ENCODE results near the gene UCP2.

The UCP2 gene

DNA sequence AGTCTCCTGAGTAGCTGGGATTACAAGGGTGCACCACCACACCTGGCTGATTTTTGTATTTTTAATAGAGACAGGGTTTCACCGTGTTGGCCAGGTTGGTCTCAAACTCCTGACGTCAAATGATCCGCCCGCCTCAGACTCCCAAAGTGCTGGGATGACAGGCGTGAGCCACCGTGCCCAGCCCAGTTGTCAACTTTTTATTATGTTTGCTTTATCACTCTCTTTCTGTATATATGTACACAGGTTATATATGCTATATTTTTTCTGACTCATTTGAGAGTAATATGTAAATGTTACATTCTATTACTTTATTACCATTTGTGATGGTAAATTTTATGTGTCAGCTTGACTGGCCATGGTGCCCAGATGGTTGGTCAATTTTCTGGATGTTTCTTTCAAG, 50.7 kb downstream of the UCP2 start:
- POLR2A ChIA-PET = no interaction called here

DNA sequence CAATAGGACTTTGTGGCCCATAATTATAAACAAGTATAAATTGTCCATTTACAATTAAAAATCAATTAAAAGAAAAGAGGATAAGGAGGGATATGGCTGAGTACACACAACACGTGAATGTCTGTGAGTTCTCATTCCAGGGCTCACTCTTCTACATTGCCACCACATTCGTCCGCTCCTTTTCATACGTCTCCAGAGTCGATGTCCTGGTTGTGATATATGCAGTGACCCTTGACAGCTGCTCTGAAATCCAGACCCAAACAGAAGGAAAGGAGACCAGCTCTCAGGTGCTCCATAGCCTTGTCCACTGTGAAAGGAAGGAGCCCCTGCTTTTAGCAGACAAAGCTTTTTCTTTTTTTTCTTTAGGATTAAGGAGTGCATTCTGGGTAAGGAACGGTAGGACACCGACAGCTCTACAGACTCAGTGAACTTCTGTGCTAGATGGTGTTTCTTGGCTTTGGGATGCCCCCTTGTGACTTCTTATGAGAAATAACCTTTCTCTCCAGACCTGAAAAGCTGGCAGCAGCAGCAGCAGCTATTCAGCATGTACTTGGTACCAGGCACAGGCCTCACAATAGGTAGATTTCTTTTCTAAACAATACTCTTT, 51.5 kb downstream of the UCP2 start:
- ChIA-PET CTCF (interaction anchor here (0.6 to 1.7 kb wide), 7 partner anchors 9 to 528 kb away, joined by 3 to 4 read pairs (median 3); no protein-coding TSS in a partner anchor), POLR2A (no interaction called here)
- no peaks in the 10 kb centered on the region for H3K9me3 ChIP-seq (ENCODE audit: control extremely low read depth in 1 of 5, control insufficient read depth in 4 of 5, insufficient read depth in 2 of 5, low read depth in 1 of 5, low read length in 4 of 5)
- H3K4me1 ChIP-seq (ENCODE audit: control extremely low read depth in 1 of 4, control insufficient read depth in 4 of 4, insufficient read depth in 4 of 4, low read length in 3 of 4) = no peaks in the 10 kb centered on the region
- 71% methylated on average over 7 of the region's 7 CpGs for WGBS (ENCODE audit: insufficient coverage)
- peaks cover 12 to 53% (median 35%) of the 10 kb centered on the region in 4 experiments for H3K36me3 ChIP-seq (ENCODE audit: control insufficient read depth in 4 of 4, insufficient read depth in 4 of 4, low read length in 3 of 4)
- peak; percentile 67 to 80 (median 80) for DNase-seq
- H3K27me3 ChIP-seq (replicated peaks in 2 of 5; ENCODE audit: control insufficient read depth in 4 of 5, insufficient read depth in 5 of 5, low read length in 4 of 5) = no peaks in the 10 kb centered on the region
- H3K27ac ChIP-seq (ENCODE audit: insufficient read depth in 1 of 2, low read depth in 1 of 2, low read length in 2 of 2, poor library complexity in 1 of 2, severe bottlenecking in 2 of 2) = no peak overlapping the region
- H3K4me3 ChIP-seq (ENCODE audit: control insufficient read depth in 1 of 7, extremely low read depth in 1 of 7, insufficient read depth in 4 of 7, low read depth in 2 of 7, low read length in 6 of 7) = no peak overlapping the region

More for the DNA sequence above, 50.7 kb downstream of the UCP2 start:
- no peaks in the 10 kb centered on the region for H3K9me3 ChIP-seq (ENCODE audit: control extremely low read depth in 1 of 5, control insufficient read depth in 4 of 5, insufficient read depth in 2 of 5, low read depth in 1 of 5, low read length in 4 of 5)
- DNase-seq = no peak
- no peaks in the 10 kb centered on the region for H3K27me3 ChIP-seq (replicated peaks in 2 of 5; ENCODE audit: control insufficient read depth in 4 of 5, insufficient read depth in 5 of 5, low read length in 4 of 5)
- H3K4me1 ChIP-seq (ENCODE audit: control extremely low read depth in 1 of 4, control insufficient read depth in 4 of 4, insufficient read depth in 4 of 4, low read length in 3 of 4) = no peaks in the 10 kb centered on the region
- H3K4me3 ChIP-seq (ENCODE audit: control insufficient read depth in 1 of 7, extremely low read depth in 1 of 7, insufficient read depth in 4 of 7, low read depth in 2 of 7, low read length in 6 of 7) = no peak overlapping the region
- 95% methylated on average over 4 of the region's 6 CpGs for WGBS (ENCODE audit: insufficient coverage)
- H3K27ac ChIP-seq (ENCODE audit: insufficient read depth in 1 of 2, low read depth in 1 of 2, low read length in 2 of 2, poor library complexity in 1 of 2, severe bottlenecking in 2 of 2) = no peak overlapping the region
- CTCF ChIA-PET = interaction anchor here (1.0 to 1.1 kb wide), 3 partner anchors 8 to 276 kb away, joined by 3 to 4 read pairs (median 4); no protein-coding TSS in a partner anchor
- peaks cover 12 to 46% (median 29%) of the 10 kb centered on the region in 4 experiments for H3K36me3 ChIP-seq (ENCODE audit: control insufficient read depth in 4 of 4, insufficient read depth in 4 of 4, low read length in 3 of 4)

DNA sequence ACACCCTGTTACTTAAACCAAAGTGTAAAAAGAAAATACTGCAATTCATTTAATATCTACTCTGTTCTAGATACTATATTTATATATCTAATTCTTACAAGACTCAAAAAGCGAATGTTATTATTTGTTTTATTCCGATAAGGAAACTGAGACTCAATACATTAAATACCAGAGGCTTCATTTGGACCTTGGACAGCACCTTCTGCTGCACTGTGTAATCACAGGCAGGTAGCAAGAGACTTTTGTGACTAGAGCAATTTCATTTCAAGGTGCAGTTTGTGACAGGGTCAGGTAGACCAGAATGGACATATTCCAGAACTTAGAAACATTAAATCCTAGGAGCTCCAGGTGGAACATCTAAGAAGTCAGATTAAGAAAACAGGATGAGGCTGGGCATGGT, 53.3 kb downstream of the UCP2 start:
- DNase-seq = no peak
- Histone ChIP-seq H3K9me3 (ENCODE audit: control extremely low read depth in 1 of 5, control insufficient read depth in 4 of 5, insufficient read depth in 2 of 5, low read depth in 1 of 5, low read length in 4 of 5) (no peaks in the 10 kb centered on the region), H3K27ac (ENCODE audit: insufficient read depth in 1 of 2, low read depth in 1 of 2, low read length in 2 of 2, poor library complexity in 1 of 2, severe bottlenecking in 2 of 2) (no peak overlapping the region), H3K36me3 (ENCODE audit: control insufficient read depth in 4 of 4, insufficient read depth in 4 of 4, low read length in 3 of 4) (peaks cover 12 to 51% (median 36%) of the 10 kb centered on the region in 4 experiments), H3K4me3 (ENCODE audit: control insufficient read depth in 1 of 7, extremely low read depth in 1 of 7, insufficient read depth in 4 of 7, low read depth in 2 of 7, low read length in 6 of 7) (no peak overlapping the region), H3K27me3 (replicated peaks in 2 of 5; ENCODE audit: control insufficient read depth in 4 of 5, insufficient read depth in 5 of 5, low read length in 4 of 5) (no peaks in the 10 kb centered on the region), H3K4me1 (ENCODE audit: control extremely low read depth in 1 of 4, control insufficient read depth in 4 of 4, insufficient read depth in 4 of 4, low read length in 3 of 4) (no peaks in the 10 kb centered on the region)
- no CpG with 5 or more reads among the region's 2 CpGs for WGBS (ENCODE audit: insufficient coverage)
- CTCF ChIA-PET = interaction anchor here (1.7 kb wide), 1 partner anchor 10 kb away, joined by 3 read pairs; no protein-coding TSS in a partner anchor
- POLR2A ChIA-PET = no interaction called here
